Coronary artery (tissue), 2 donors: ENCODE measurements around the gene SPAG7.

Experiments used
- DNase-seq: peaks from one replicate; pipeline ENCODE4 v3.0.0-alpha.2; 2017; ENCODE audit warnings: low spot score
- H3K27ac ChIP-seq, 2 donors: fragments of 200-600 bp; sonication (generic); one replicate each; pipeline ENCODE4 v1.5.1; 2016 to 2019
- H3K4me3 ChIP-seq: fragments of 200-600 bp; sonication (generic); 2 replicates; pipeline ENCODE4 v1.5.1; 2016; ENCODE audit warnings: mild to moderate bottlenecking, moderate library complexity
- CTCF ChIP-seq: fragments of 200-600 bp; sonication (generic); IDR thresholded peaks from one replicate; pipeline ENCODE4 v1.5.1; 2019; ENCODE audit warnings: antibody characterized with exemption

SPAG7 gene

GRCh38 chr17:4967539-4968485 is at the start of gene SPAG7:
TSS of gene SPAG7 (minus strand) at chr17:4967817. CDS start at chr17:4967804, 13 bp downstream.
- H3K4me3 ChIP-seq, result peak within 1 kb of the TSS; percentile 78
- TF ChIP-seq CTCF, result no peak
- DNase-seq, result peak; percentile 98

GRCh38 chr17:5014357-5014756 is 46.7 kb upstream of the SPAG7 start:
- H3K4me3 ChIP-seq, result no peak overlapping the region
- no peak for TF ChIP-seq CTCF

More at GRCh38 chr17:4967539-4968485, at the start of gene SPAG7:
- peak within 1 kb of the TSS; percentile 85 to 98 for H3K27ac ChIP-seq

GRCh38 chr17:5011928-5012327 is 44.3 kb upstream of the SPAG7 start:
- peak; percentile 61 for DNase-seq
- TF ChIP-seq CTCF, result no peak
- Histone ChIP-seq H3K27ac (no peak overlapping the region), H3K4me3 (no peak overlapping the region)

More at GRCh38 chr17:5014357-5014756, 46.7 kb upstream of the SPAG7 start:
- DNase-seq, result no peak
- H3K27ac ChIP-seq, result no peak overlapping the region

GRCh38 chr17:5003214-5003867 is 35.7 kb upstream of the SPAG7 start:
- TF ChIP-seq CTCF, result no peak
- H3K4me3 ChIP-seq, result no peak overlapping the region
- DNase-seq, result no peak
- no peak overlapping the region for H3K27ac ChIP-seq

GRCh38 chr17:5002121-5002788 is 34.6 kb upstream of the SPAG7 start:
- Histone ChIP-seq H3K4me3 (no peak overlapping the region), H3K27ac (no peak overlapping the region)
- no peak for DNase-seq
- no peak for TF ChIP-seq CTCF

- TF ChIP-seq CTCF, result no peak
- H3K4me3 ChIP-seq, result peak overlapping the region; percentile 99
- peak; percentile 91 for DNase-seq
Observed at GRCh38 chr17:5000237-5000639, 32.6 kb upstream of the SPAG7 start.

More at GRCh38 chr17:5000237-5000639, 32.6 kb upstream of the SPAG7 start:
- peak overlapping the region; percentile 83 to 90 for H3K27ac ChIP-seq
